HG03342 (cell line): ENCODE results near the gene CTBP2.

ENCODE experiments used
- ATAC-seq: cut with Tn5 transposase; IDR thresholded peaks from one replicate; pipeline ENCODE4 v1.9.1; 2021; ENCODE audit warnings: mild to moderate bottlenecking, moderate library complexity; ENCODE audit not compliant: unreplicated experiment

Gene CTBP2

GRCh38 chr10:125026036-125026931 lies 134.1 kb downstream of the CTBP2 start:
- no peak for ATAC-seq

GRCh38 chr10:125025341-125025740 lies 135.0 kb downstream of the CTBP2 start:
- no peak for ATAC-seq

GRCh38 chr10:125024497-125025234 lies 135.7 kb downstream of the CTBP2 start:
- ATAC-seq: no peak

- no peak for ATAC-seq
Measured at GRCh38 chr10:125023862-125024496, 136.4 kb downstream of the CTBP2 start.

- ATAC-seq: no peak
Measured at GRCh38 chr10:125023255-125023654, 137.1 kb downstream of the CTBP2 start.

GRCh38 chr10:125022671-125023070 lies 137.7 kb downstream of the CTBP2 start:
- ATAC-seq: no peak

- ATAC-seq: no peak
Measured at GRCh38 chr10:125021686-125022344, 138.5 kb downstream of the CTBP2 start.

- ATAC-seq: no peak
Measured at GRCh38 chr10:125020871-125021270, 139.5 kb downstream of the CTBP2 start.

GRCh38 chr10:125020386-125020785 lies 140.0 kb downstream of the CTBP2 start:
- no peak for ATAC-seq

GRCh38 chr10:125018576-125019143 lies 141.7 kb downstream of the CTBP2 start:
- no peak for ATAC-seq

GRCh38 chr10:125017547-125018298 lies 142.6 kb downstream of the CTBP2 start:
- ATAC-seq: no peak

- no peak for ATAC-seq
Measured at GRCh38 chr10:125016611-125017202, 143.7 kb downstream of the CTBP2 start.

GRCh38 chr10:125016123-125016522 lies 144.2 kb downstream of the CTBP2 start:
- no peak for ATAC-seq

- no peak for ATAC-seq
Measured at GRCh38 chr10:125015356-125015944, 144.9 kb downstream of the CTBP2 start.

GRCh38 chr10:125014836-125015355 lies 145.5 kb downstream of the CTBP2 start:
- ATAC-seq: no peak

- ATAC-seq: no peak
Measured at GRCh38 chr10:125014086-125014830, 146.1 kb downstream of the CTBP2 start.

- no peak for ATAC-seq
Measured at GRCh38 chr10:125013529-125013872, 146.9 kb downstream of the CTBP2 start.

GRCh38 chr10:125012851-125013528 lies 147.4 kb downstream of the CTBP2 start:
- ATAC-seq: no peak
